Stimulated activated CD8-positive, alpha-beta memory T cell treated with anti-CD3 and anti-CD28 coated beads, Interleukin-12 subunit alpha, Interleukin-12 subunit beta, amount 100 ng/mL, for 24 hours (primary cell): ENCODE results near the gene DCAF8.
A peak's percentile ranks its signal among the peaks of the same experiment; 100 is the strongest.

Experiments
- DNase-seq: peaks from one replicate; pipeline ENCODE4 v3.0.0-alpha.2; 2020; ENCODE audit errors: extremely low read depth

DCAF8 gene

GRCh38 chr1:160205242-160206035 lies 56.9 kb downstream of the DCAF8 start, which contains the start of gene PEA15:
Gene PEA15 (plus strand): TSS chr1:160205384. CDS start chr1:160211545, 6,161 bp downstream.
- DNase-seq: peak; percentile 42

- no peak for DNase-seq
Observed at GRCh38 chr1:160204526-160205241, 57.7 kb downstream of the DCAF8 start.

- no peak for DNase-seq
Observed at GRCh38 chr1:160200786-160201185, 61.6 kb downstream of the DCAF8 start.

- no peak for DNase-seq
Observed at GRCh38 chr1:160197231-160197630, 65.1 kb downstream of the DCAF8 start.

- DNase-seq: no peak
Observed at GRCh38 chr1:160196143-160196542, 66.2 kb downstream of the DCAF8 start.

- no peak for DNase-seq
Observed at GRCh38 chr1:160194737-160195059, 67.7 kb downstream of the DCAF8 start.

- DNase-seq: no peak
Observed at GRCh38 chr1:160193832-160194736, 68.3 kb downstream of the DCAF8 start.

GRCh38 chr1:160193091-160193819 lies 69.1 kb downstream of the DCAF8 start:
- DNase-seq: peak; percentile 36

GRCh38 chr1:160192234-160192633 lies 70.1 kb downstream of the DCAF8 start:
- no peak for DNase-seq

GRCh38 chr1:160191756-160192155 lies 70.6 kb downstream of the DCAF8 start:
- DNase-seq: no peak

- no peak for DNase-seq
Observed at GRCh38 chr1:160189649-160190625, 72.4 kb downstream of the DCAF8 start, which contains the start of gene CASQ1. Gene CASQ1 (plus strand): TSS chr1:160190575. CDS start chr1:160190752, 177 bp downstream.

GRCh38 chr1:160188341-160188740 lies 74.0 kb downstream of the DCAF8 start:
- DNase-seq: no peak

GRCh38 chr1:160187407-160187806 lies 74.9 kb downstream of the DCAF8 start:
- DNase-seq: no peak

GRCh38 chr1:160186729-160187128 lies 75.6 kb downstream of the DCAF8 start:
- no peak for DNase-seq

GRCh38 chr1:160186246-160186645 lies 76.1 kb downstream of the DCAF8 start:
- DNase-seq: no peak

- no peak for DNase-seq
Observed at GRCh38 chr1:160179336-160179735, 83.0 kb downstream of the DCAF8 start.

- no peak for DNase-seq
Observed at GRCh38 chr1:160178731-160179130, 83.6 kb downstream of the DCAF8 start.

- no peak for DNase-seq
Observed at GRCh38 chr1:160177667-160178066, 84.7 kb downstream of the DCAF8 start.

- DNase-seq: no peak
Observed at GRCh38 chr1:160177231-160177630, 85.1 kb downstream of the DCAF8 start.

- no peak for DNase-seq
Observed at GRCh38 chr1:160171980-160172379, 90.4 kb downstream of the DCAF8 start.
